Ovary (tissue), 9 donors: ENCODE results near the gene CCZ1. TPM values are rescaled to one million over a fixed set of nuclear protein-coding genes. Genes with fewer than 3 reads are reported as not detected.
"Not testable (repeated sequence)": the region's sequence is repeated elsewhere in the genome, so short reads cannot be mapped to it uniquely, and the experiment has no call there.

Experiments
- DNase-seq, 5 donors: peaks; one replicate each; pipeline ENCODE4 v3.0.0-alpha.2; 2019 to 2020
- H3K27ac ChIP-seq, 2 donors: fragments of 200-600 bp; one replicate each; pipeline versions ENCODE4 v1.5.1 to v1.8.0; 2019 to 2022
- H3K27me3 ChIP-seq: fragments of 200-600 bp; one replicate; pipeline ENCODE4 v1.8.0; 2022
- H3K36me3 ChIP-seq: fragments of 200-600 bp; sonication (generic); one replicate; pipeline ENCODE4 v1.5.1; 2019
- H3K4me1 ChIP-seq: one replicate; pipeline ENCODE4 v1.8.1; 2013; ENCODE audit warnings: mild to moderate bottlenecking, moderate library complexity; ENCODE audit not compliant: insufficient read depth
- H3K4me3 ChIP-seq: fragments of 200-600 bp; sonication (generic); one replicate; pipeline ENCODE4 v1.5.1; 2017
- H3K9me3 ChIP-seq, 2 donors: fragments of 200-600 bp in 1 of 2; sonication (generic) in 1 of 2; one replicate each; pipeline versions ENCODE4 v1.5.1 to v1.8.1; 2013 to 2019; ENCODE audit warnings: mild to moderate bottlenecking in 1 of 2, moderate library complexity in 1 of 2
- WGBS, 3 donors: extraction: QIAGEN DNeasy Blood & Tissue Kit in 1 of 3; methylation state at CpG; one replicate each; pipeline versions ENCODE4 v1.1.5 to v1.1.7; 2013 to 2017; 5-methylcytosine and 5-hydroxymethylcytosine counted together
- intact Hi-C, 4 donors: fragments of 100-400 bp; cut with DNase I; formaldehyde crosslinking; loops; one replicate each; pipeline versions ENCODE4 v1.11.0 to v1.15.1; 2022 to 2023
- polyA plus RNA-seq, 2 donors: library from polyadenylated mRNA; stranded (reverse); fragments of 200-250 nt in 1 of 2; fragments of 350-450 nt in 1 of 2; fragmentation: Illumina TruSeq in 1 of 2; extraction: RNeasy Lipid Tissue Mini Kit (QIAGEN cat#74804) in 1 of 2; gene quantifications; one replicate each; pipeline ENCODE4 v1.2.3, GENCODE V29; 2013 to 2014
- small RNA-seq: library from RNA; depleted of rRNA; stranded (forward); fragments of <200 nt; gene quantifications from one replicate; pipeline ENCODE3, GENCODE V24; 2016
- total RNA-seq, 7 donors: library from RNA; depleted of rRNA in 2 of 7; stranded (reverse); fragments of >200 nt in 2 of 7; fragmentation: NEBNext Ultra II Directional in 3 of 7; extraction: Animal tissue kit (Norgen Biotek cat#: 25700) in 3 of 7; gene quantifications; one replicate each; pipeline versions ENCODE4 v1.1.0 to v1.2.4, GENCODE V29; 2016 to 2023
- donor health status: DM: no; HTN: no; CAD: no; lungs with moderate emphysema.
- donor health status: DM: no; HTN: no; CAD: no.
- donor health status: Bipolar disorder and iron deficiency.
- donor health status: DM: yes; HTN: yes; CAD: no.
- donor health status: DM: no; HTN: no; CAD: no.
- donor health status: DM: yes; HTN: yes; CAD: no.

Gene CCZ1
- total and polyA plus RNA-seq, 9 donors: 30.5 to 70.4 (median 46.1) TPM

DNA sequence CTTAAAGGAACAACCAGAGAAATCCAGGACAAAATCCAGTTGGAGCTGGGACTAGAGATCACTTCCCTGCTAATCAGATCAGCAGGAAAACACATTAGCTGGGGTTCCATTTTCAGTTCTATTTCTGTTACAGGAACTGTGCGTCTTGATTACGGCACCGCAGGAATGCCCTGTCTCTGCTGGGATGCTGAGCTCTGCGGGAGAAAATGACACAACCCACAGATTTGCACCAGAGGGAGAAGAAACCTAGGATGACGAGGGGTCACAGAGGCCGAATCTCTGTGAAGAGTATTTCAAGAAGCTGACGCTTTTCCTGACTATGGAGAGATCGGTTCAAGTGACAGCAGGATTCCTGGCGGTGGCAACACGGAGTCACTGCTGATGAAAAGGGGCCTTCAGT lies 31.8 kb downstream of the CCZ1 start:
- H3K4me3 ChIP-seq, H3K27ac ChIP-seq, intact Hi-C loops, H3K36me3 ChIP-seq, H3K9me3 ChIP-seq, H3K27me3 ChIP-seq, H3K4me1 ChIP-seq, DNase-seq: not testable (repeated sequence)
- WGBS, 3 donors: no CpG with 5 or more reads among the region's 10 CpGs

GRCh38 chr7:5931250-5931649 lies 32.7 kb downstream of the CCZ1 start:
- DNase-seq: peak in 4 of 5 donors; percentile 20 to 35 (median 26)
- not testable (repeated sequence) for H3K27me3 ChIP-seq
- 94 to 98% (median 96%) methylated on average over 13 to 14 of the region's 14 CpGs for WGBS, 3 donors

DNA sequence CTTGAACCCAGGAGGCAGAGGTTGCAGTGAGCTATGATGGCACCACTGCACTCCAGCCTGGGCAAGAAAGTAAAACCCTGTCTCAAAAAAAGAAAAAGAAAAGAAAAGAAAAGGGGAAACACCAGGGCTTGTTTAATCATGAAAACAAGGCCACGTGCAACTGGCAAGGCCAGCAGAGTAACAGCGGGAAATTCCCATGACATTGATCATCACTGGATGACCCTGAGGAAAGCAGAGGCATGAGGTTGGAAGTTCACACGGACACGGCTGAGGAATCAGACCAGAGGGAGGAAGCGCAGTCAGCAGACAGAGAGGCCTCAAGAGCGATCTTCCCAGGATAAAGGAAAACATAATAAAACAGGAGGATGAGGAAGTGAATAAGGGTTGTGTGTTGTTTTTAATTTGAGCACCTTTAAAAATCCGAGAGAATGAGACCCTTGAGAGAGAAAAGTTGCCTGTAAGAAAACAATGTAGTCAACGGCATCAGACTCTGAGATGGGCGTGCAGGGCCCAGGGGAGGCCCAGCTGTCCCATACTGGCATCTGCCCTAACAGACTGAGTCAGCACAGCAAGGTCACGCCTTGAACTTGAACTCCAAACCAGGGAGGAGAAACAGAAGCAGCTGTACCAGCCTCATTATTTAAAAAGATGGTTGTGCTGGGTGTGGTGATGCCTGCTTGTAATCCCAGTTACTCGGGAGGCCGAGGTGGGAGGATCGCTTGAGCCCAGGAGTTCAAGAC lies 33.5 kb downstream of the CCZ1 start:
- H3K4me1 ChIP-seq, intact Hi-C loops, H3K27me3 ChIP-seq, H3K36me3 ChIP-seq, H3K27ac ChIP-seq, H3K4me3 ChIP-seq, H3K9me3 ChIP-seq: not testable (repeated sequence)
- 20 to 48% (median 43%) methylated on average over 1 to 4 of the region's 13 CpGs for WGBS, 3 donors
- DNase-seq: peak in 4 of 5 donors; percentile 25 to 48 (median 36)

More at GRCh38 chr7:5931250-5931649, 32.7 kb downstream of the CCZ1 start:
- H3K36me3 ChIP-seq, H3K9me3 ChIP-seq, H3K4me3 ChIP-seq, intact Hi-C loops, H3K4me1 ChIP-seq, H3K27ac ChIP-seq: not testable (repeated sequence)

GRCh38 chr7:5934945-5935450 lies 36.5 kb downstream of the CCZ1 start:
- H3K27me3 ChIP-seq, H3K27ac ChIP-seq, intact Hi-C loops, H3K9me3 ChIP-seq, DNase-seq, H3K4me3 ChIP-seq, H3K4me1 ChIP-seq, H3K36me3 ChIP-seq: not testable (repeated sequence)
- no CpG with 5 or more reads among the region's 17 CpGs for WGBS, 3 donors

DNA sequence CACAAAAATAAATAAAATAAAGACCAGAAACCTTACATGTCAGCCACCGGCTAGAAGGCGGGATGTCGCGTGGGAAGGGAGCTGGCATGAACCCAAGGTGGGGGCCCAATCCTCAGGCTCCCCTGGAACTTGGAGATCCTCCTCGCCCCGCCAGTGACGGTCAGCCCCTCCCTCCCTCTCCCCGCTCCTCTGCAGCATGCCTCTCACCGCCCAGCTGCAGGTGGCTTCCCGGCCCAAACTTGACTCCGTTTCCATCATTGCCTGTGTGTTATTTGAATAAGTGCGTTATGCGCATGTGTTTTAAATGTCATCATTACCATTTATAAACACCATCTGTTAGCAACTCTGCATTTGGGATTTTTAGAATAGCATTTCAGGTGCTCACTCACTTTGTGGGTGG lies 64.7 kb downstream of the CCZ1 start:
- H3K4me3 ChIP-seq, H3K9me3 ChIP-seq, H3K4me1 ChIP-seq, H3K36me3 ChIP-seq, DNase-seq, H3K27ac ChIP-seq, intact Hi-C loops, H3K27me3 ChIP-seq: not testable (repeated sequence)
- WGBS, 3 donors: 22 to 39% methylated on average over 5 to 9 of the region's 13 CpGs; no CpG with 5 or more reads in 1 of the 3 donors

DNA sequence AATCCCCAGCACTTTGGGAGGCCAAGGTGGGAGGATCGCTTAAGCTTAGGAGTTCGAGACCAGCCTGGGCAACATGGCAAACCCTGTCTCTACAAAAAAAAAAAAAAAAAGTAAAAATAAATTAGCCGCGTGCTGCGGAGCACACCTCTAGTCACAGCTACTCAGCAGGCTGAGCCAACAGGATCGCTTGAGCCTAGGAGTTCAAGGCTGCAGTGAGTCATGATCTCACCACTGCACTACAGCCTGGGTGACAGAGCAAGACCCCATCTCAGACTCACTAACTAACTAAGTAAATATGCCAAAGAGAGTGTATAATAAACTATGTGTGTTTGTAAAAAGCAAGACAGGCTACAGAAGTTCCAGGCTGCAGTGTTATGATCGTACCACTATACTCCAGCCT lies 65.3 kb downstream of the CCZ1 start:
- H3K9me3 ChIP-seq, DNase-seq, H3K4me1 ChIP-seq, H3K27me3 ChIP-seq, H3K27ac ChIP-seq, H3K36me3 ChIP-seq, intact Hi-C loops, H3K4me3 ChIP-seq: not testable (repeated sequence)
- WGBS, 3 donors: 75 to 90% (median 78%) methylated on average over 4 of the region's 7 CpGs

GRCh38 chr7:5970347-5970911 lies 71.9 kb downstream of the CCZ1 start, which contains the start of gene RSPH10B:
RSPH10B (minus strand) TSS chr7:5970689; CDS start chr7:5967116, 3,573 bp downstream.
- H3K27me3 ChIP-seq, H3K27ac ChIP-seq, H3K4me1 ChIP-seq, H3K36me3 ChIP-seq, H3K9me3 ChIP-seq, DNase-seq, H3K4me3 ChIP-seq, intact Hi-C loops: not testable (repeated sequence)
- WGBS, 3 donors: 1% methylated on average over 18 of the region's 43 CpGs; no CpG with 5 or more reads in 2 of the 3 donors

DNA sequence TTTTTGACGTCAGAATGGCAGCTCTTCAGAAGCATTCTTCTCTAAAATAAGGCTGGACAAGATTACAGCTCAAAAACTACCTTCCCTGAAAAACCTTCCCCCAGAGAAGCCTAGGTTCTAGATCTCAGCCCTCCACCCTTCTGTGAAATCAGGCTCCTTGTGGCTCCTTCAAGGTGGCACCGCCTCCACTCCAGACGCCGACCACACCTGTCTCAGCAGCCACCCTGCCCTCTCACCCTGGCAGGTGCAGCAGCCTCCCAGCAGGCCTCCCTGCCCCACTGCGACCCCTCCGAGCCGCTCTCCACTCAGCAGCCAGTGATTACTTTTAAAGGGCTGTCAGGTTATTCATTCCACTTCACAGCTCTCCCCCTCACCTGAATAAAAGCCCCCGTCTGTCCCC lies 75.0 kb downstream of the CCZ1 start:
- intact Hi-C loops, H3K4me1 ChIP-seq, H3K4me3 ChIP-seq, H3K9me3 ChIP-seq, DNase-seq, H3K27ac ChIP-seq, H3K27me3 ChIP-seq, H3K36me3 ChIP-seq: not testable (repeated sequence)
- WGBS, 3 donors: no CpG with 5 or more reads among the region's 8 CpGs

Small RNAs within 50 kb of the gene (small RNA-seq; reads per million reads assigned to genes)
- not detected for gene RN7SL556P

Other genes starting within 250 kb of the CCZ1 start
- gene RNF216, start 117.1 kb upstream of the CCZ1 start, total RNA-seq: 10 to 100 TPM; 28.7 to 46.2 (median 36.6) TPM
- gene RNF216, start 117.1 kb upstream of the CCZ1 start, polyA plus RNA-seq: 10 to 100 TPM; 20.1 to 31.7 TPM
- gene OCM, start 17.9 kb upstream of the CCZ1 start, total RNA-seq: not detected
- gene OCM, start 17.9 kb upstream of the CCZ1 start, polyA plus RNA-seq: under 1 TPM; 0.13 to 0.32 TPM
- gene RSPH10B, start 72.0 kb downstream of the CCZ1 start, total RNA-seq: 1 to 10 TPM in 2 of 7 donors, under 1 TPM in 4, not detected in 1; 0.18 to 9.0 (median 0.72) TPM
- gene RSPH10B, start 72.0 kb downstream of the CCZ1 start, polyA plus RNA-seq: under 1 TPM; 0.23 to 0.58 TPM
- gene PMS2, start 110.3 kb downstream of the CCZ1 start, total RNA-seq: 10 to 100 TPM in 3 of 7 donors, 1 to 10 TPM in 4; 5.2 to 14.5 (median 9.0) TPM
- gene PMS2, start 110.3 kb downstream of the CCZ1 start, polyA plus RNA-seq: 10 to 100 TPM in 1 of 2 donors, 1 to 10 TPM in 1; 5.9 to 15.9 TPM
- gene AIMP2, start 110.5 kb downstream of the CCZ1 start, total RNA-seq: 10 to 100 TPM; 16.1 to 37.1 (median 17.8) TPM
- gene AIMP2, start 110.5 kb downstream of the CCZ1 start, polyA plus RNA-seq: 10 to 100 TPM; 14.1 to 18.2 TPM
- 1 to 10 TPM in 1 of 7 donors, under 1 TPM in 1, not detected in 5; 0.57 to 1.5 TPM for gene ANKRD61, start 132.6 kb downstream of the CCZ1 start, total RNA-seq
- gene ANKRD61, start 132.6 kb downstream of the CCZ1 start, polyA plus RNA-seq: under 1 TPM in 1 of 2 donors, not detected in 1; 0.15 TPM
- 100 to 1,000 TPM in 1 of 7 donors, 10 to 100 TPM in 6; 54.2 to 164 (median 73.1) TPM for gene EIF2AK1, start 160.4 kb downstream of the CCZ1 start, total RNA-seq
- 10 to 100 TPM; 32.5 to 82.3 TPM for gene EIF2AK1, start 160.4 kb downstream of the CCZ1 start, polyA plus RNA-seq
- 10 to 100 TPM in 5 of 7 donors, 1 to 10 TPM in 2; 7.5 to 15.5 (median 12.9) TPM for gene USP42, start 206.2 kb downstream of the CCZ1 start, total RNA-seq
- gene USP42, start 206.2 kb downstream of the CCZ1 start, polyA plus RNA-seq: 1 to 10 TPM; 5.4 to 9.5 TPM